Measurements from ENCODE around the gene TBXT.

Gene TBXT

GRCh38 chr6:166168616-166169548 is 1.2 kb upstream of the TBXT start:
- no peak overlapping the region for H3K4me3 ChIP-seq (ENCODE audit: low read length)
- H3K9me3 ChIP-seq (replicated peaks; ENCODE audit: low read length): no peaks in the 10 kb centered on the region
- no peak overlapping the region for H3K9ac ChIP-seq (ENCODE audit: low read depth, low read length)
- H3K27me3 ChIP-seq (ENCODE audit: control insufficient read depth, insufficient read depth, low read length): peaks cover 85% of the 10 kb centered on the region
- H3K36me3 ChIP-seq (ENCODE audit: insufficient read depth, low read length): no peaks in the 10 kb centered on the region
- H3K4me1 ChIP-seq (ENCODE audit: control insufficient read depth, insufficient read depth, low read length): peaks cover 7% of the 10 kb centered on the region
- peak overlapping the region; percentile 66 for H3K4me2 ChIP-seq (ENCODE audit: low read length)

- Histone ChIP-seq H3K4me3 (ENCODE audit: low read length) (no peak overlapping the region), H3K9ac (ENCODE audit: low read depth, low read length) (no peak overlapping the region), H3K9me3 (replicated peaks; ENCODE audit: low read length) (no peaks in the 10 kb centered on the region), H3K36me3 (ENCODE audit: insufficient read depth, low read length) (no peaks in the 10 kb centered on the region), H3K4me1 (ENCODE audit: control insufficient read depth, insufficient read depth, low read length) (peaks cover 7% of the 10 kb centered on the region), H3K4me2 (ENCODE audit: low read length) (no peak overlapping the region), H3K27me3 (ENCODE audit: control insufficient read depth, insufficient read depth, low read length) (peaks cover 90% of the 10 kb centered on the region)
Measured at GRCh38 chr6:166167258-166167731, 356 bp downstream of the TBXT start.

- no peaks in the 10 kb centered on the region for H3K9me3 ChIP-seq (replicated peaks; ENCODE audit: low read length)
- no peak overlapping the region for H3K9ac ChIP-seq (ENCODE audit: low read depth, low read length)
- H3K36me3 ChIP-seq (ENCODE audit: insufficient read depth, low read length): no peaks in the 10 kb centered on the region
- peaks cover 84% of the 10 kb centered on the region for H3K27me3 ChIP-seq (ENCODE audit: control insufficient read depth, insufficient read depth, low read length)
- no peak overlapping the region for H3K4me3 ChIP-seq (ENCODE audit: low read length)
- H3K4me1 ChIP-seq (ENCODE audit: control insufficient read depth, insufficient read depth, low read length): peaks cover 7% of the 10 kb centered on the region
- no peak overlapping the region for H3K4me2 ChIP-seq (ENCODE audit: low read length)
Measured at GRCh38 chr6:166166314-166167257, 1.1 kb downstream of the TBXT start.

DNA sequence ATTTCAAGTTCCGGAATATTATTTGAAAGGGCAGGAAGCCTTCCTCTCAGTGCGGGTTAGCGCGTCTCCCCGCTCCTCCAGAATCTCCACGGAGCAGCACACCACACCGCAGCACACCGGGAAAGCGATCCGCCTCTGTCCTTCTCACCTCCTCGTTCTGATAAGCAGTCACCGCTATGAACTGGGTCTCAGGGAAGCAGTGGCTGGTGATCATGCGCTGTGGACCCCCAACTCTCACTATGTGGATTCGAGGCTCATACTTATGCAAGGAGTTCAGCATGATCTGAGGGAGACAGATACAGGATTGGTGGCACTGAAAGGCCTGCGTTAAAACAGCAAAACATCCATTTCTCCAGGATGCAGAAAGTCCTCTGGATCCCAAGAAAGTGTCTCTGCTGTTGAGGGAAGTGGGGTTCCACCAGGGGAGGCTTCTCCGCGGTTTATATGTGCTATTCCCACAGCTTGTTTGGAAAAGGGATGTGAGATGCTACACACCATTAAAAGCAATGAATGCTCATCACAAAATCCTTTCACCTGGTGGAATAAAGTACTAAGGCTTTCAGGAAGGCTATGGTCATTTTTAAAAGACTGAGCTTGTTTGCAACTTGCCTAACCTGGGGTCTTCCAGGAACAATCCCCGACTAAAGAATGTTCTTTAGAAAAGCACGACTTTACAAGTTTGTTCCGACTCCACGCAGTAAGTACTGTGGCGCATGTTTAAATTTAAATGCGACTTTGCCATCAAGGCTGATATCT is 1.9 kb downstream of the TBXT start:
- peaks cover 7% of the 10 kb centered on the region for H3K4me1 ChIP-seq (ENCODE audit: control insufficient read depth, insufficient read depth, low read length)
- H3K4me3 ChIP-seq (ENCODE audit: low read length): no peak overlapping the region
- no peaks in the 10 kb centered on the region for H3K9me3 ChIP-seq (replicated peaks; ENCODE audit: low read length)
- H3K9ac ChIP-seq (ENCODE audit: low read depth, low read length): no peak overlapping the region
- H3K27me3 ChIP-seq (ENCODE audit: control insufficient read depth, insufficient read depth, low read length): peaks cover 77% of the 10 kb centered on the region
- no peaks in the 10 kb centered on the region for H3K36me3 ChIP-seq (ENCODE audit: insufficient read depth, low read length)
- no peak overlapping the region for H3K4me2 ChIP-seq (ENCODE audit: low read length)

GRCh38 chr6:166162599-166163342 is 4.9 kb downstream of the TBXT start:
- Histone ChIP-seq H3K4me3 (ENCODE audit: low read length) (no peak overlapping the region), H3K9ac (ENCODE audit: low read depth, low read length) (no peak overlapping the region), H3K4me2 (ENCODE audit: low read length) (no peak overlapping the region), H3K4me1 (ENCODE audit: control insufficient read depth, insufficient read depth, low read length) (no peaks in the 10 kb centered on the region), H3K9me3 (replicated peaks; ENCODE audit: low read length) (no peaks in the 10 kb centered on the region), H3K27me3 (ENCODE audit: control insufficient read depth, insufficient read depth, low read length) (peaks cover 57% of the 10 kb centered on the region), H3K36me3 (ENCODE audit: insufficient read depth, low read length) (no peaks in the 10 kb centered on the region)

DNA sequence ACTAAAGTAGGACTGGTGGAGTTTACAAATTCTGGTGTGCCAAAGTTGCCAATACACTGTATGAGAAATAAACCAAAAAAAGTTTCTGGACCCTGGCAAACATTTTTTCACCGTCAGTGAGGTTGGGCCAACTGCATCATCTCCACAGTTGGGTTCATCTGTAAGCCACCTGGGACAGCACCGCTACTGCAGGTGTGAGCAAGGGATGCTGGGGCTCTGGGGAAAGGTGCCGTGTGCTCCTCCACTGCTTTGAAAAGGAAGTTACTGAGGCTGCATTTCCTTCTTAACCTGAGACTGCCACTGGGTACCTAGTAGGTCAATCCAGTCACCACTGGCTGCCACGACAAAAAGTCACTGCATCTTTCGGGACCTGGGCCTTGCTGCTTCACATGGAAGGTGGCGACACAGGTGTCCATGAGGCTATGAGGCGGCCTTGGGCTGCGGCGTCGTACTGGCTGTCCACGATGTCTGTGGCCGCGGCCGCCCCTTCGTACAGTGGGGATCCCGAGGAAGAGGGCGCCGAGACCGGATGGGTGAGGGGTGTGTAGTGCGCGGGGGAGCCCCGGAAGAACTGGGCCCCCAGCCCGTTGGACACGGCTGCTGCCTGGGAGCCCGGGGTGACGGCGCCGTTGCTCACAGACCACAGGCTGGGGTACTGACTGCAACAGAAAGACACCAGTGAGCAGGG is 9.6 kb downstream of the TBXT start:
- H3K36me3 ChIP-seq (ENCODE audit: insufficient read depth, low read length): no peaks in the 10 kb centered on the region
- no peak overlapping the region for H3K4me2 ChIP-seq (ENCODE audit: low read length)
- H3K9me3 ChIP-seq (replicated peaks; ENCODE audit: low read length): no peaks in the 10 kb centered on the region
- H3K27me3 ChIP-seq (ENCODE audit: control insufficient read depth, insufficient read depth, low read length): peaks cover 13% of the 10 kb centered on the region
- no peak overlapping the region for H3K9ac ChIP-seq (ENCODE audit: low read depth, low read length)
- H3K4me1 ChIP-seq (ENCODE audit: control insufficient read depth, insufficient read depth, low read length): no peaks in the 10 kb centered on the region
- H3K4me3 ChIP-seq (ENCODE audit: low read length): no peak overlapping the region

GRCh38 chr6:166156942-166157341 is 10.7 kb downstream of the TBXT start:
- no peak overlapping the region for H3K9ac ChIP-seq (ENCODE audit: low read depth, low read length)
- H3K4me2 ChIP-seq (ENCODE audit: low read length): no peak overlapping the region
- H3K27me3 ChIP-seq (ENCODE audit: control insufficient read depth, insufficient read depth, low read length): peaks cover 7% of the 10 kb centered on the region
- H3K4me1 ChIP-seq (ENCODE audit: control insufficient read depth, insufficient read depth, low read length): no peaks in the 10 kb centered on the region
- no peaks in the 10 kb centered on the region for H3K9me3 ChIP-seq (replicated peaks; ENCODE audit: low read length)
- H3K4me3 ChIP-seq (ENCODE audit: low read length): no peak overlapping the region
- no peaks in the 10 kb centered on the region for H3K36me3 ChIP-seq (ENCODE audit: insufficient read depth, low read length)

DNA sequence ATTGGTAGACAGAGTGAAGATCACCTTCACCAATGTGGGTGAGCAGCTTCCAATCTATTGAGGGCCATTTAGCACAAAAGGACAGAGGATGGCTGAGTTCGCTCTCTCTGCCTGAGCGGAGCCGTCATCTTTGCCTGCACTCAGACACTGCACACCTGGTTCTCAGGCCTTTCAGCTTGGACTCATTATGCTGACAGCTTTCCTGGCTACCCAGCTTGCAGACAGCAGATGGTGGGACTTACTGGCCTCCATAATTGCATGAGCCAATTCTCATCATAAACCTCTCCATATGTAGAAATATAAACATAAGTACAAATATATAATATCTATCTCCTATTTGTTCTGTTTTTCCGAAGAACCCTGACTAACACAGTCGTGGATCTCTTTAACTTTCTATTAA is 13.7 kb downstream of the TBXT start:
- no peak overlapping the region for H3K9ac ChIP-seq (ENCODE audit: low read depth, low read length)
- H3K9me3 ChIP-seq (replicated peaks; ENCODE audit: low read length): no peaks in the 10 kb centered on the region
- no peaks in the 10 kb centered on the region for H3K27me3 ChIP-seq (ENCODE audit: control insufficient read depth, insufficient read depth, low read length)
- H3K36me3 ChIP-seq (ENCODE audit: insufficient read depth, low read length): no peaks in the 10 kb centered on the region
- H3K4me2 ChIP-seq (ENCODE audit: low read length): no peak overlapping the region
- no peak overlapping the region for H3K4me3 ChIP-seq (ENCODE audit: low read length)
- no peaks in the 10 kb centered on the region for H3K4me1 ChIP-seq (ENCODE audit: control insufficient read depth, insufficient read depth, low read length)

DNA sequence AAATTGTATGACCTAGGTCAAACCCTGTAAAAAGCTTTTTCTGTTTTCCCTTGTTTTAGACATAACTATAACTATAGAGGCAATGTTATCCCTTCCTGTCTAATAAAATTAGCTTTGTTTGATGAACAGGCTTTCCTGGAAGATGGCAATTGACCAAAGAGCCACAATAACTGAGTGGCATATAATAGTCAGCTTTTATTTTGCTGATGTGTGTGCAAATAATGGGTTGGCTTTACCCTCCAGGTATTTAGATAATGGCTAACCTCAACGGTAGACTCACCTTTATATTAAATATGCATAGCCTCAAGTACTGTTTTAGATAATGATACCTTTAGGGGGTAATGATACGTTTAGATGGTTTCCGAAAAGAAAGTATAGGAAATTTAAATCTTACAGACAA is 15.0 kb downstream of the TBXT start:
- no peaks in the 10 kb centered on the region for H3K9me3 ChIP-seq (replicated peaks; ENCODE audit: low read length)
- no peak overlapping the region for H3K9ac ChIP-seq (ENCODE audit: low read depth, low read length)
- no peaks in the 10 kb centered on the region for H3K36me3 ChIP-seq (ENCODE audit: insufficient read depth, low read length)
- H3K4me1 ChIP-seq (ENCODE audit: control insufficient read depth, insufficient read depth, low read length): no peaks in the 10 kb centered on the region
- no peaks in the 10 kb centered on the region for H3K27me3 ChIP-seq (ENCODE audit: control insufficient read depth, insufficient read depth, low read length)
- no peak overlapping the region for H3K4me2 ChIP-seq (ENCODE audit: low read length)
- H3K4me3 ChIP-seq (ENCODE audit: low read length): no peak overlapping the region

DNA sequence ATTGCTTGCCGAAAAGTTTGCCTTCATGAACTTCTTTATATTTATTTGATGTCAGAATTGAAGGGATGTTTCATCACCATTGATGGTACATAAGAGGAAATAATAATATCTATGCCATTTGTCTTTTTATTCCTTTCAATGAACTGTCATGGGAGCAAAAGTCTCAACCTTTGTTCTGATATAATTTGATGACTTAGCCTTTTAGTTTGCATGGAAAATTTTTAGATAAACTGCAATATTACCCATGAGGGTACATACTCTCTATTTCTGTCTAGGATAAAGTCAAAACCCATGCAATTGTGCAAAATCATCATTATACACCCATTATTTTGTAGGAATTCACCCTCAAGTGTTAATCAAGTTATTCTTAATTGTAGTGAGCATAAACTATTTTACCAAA is 15.9 kb downstream of the TBXT start:
- no peak overlapping the region for H3K9ac ChIP-seq (ENCODE audit: low read depth, low read length)
- no peaks in the 10 kb centered on the region for H3K36me3 ChIP-seq (ENCODE audit: insufficient read depth, low read length)
- H3K27me3 ChIP-seq (ENCODE audit: control insufficient read depth, insufficient read depth, low read length): no peaks in the 10 kb centered on the region
- no peak overlapping the region for H3K4me2 ChIP-seq (ENCODE audit: low read length)
- H3K9me3 ChIP-seq (replicated peaks; ENCODE audit: low read length): no peaks in the 10 kb centered on the region
- no peaks in the 10 kb centered on the region for H3K4me1 ChIP-seq (ENCODE audit: control insufficient read depth, insufficient read depth, low read length)
- no peak overlapping the region for H3K4me3 ChIP-seq (ENCODE audit: low read length)

Measured in skeletal muscle satellite cell (primary cell).